ENCODE results near the gene ENPP7.

GRCh38 chr17:79730769-79731483 lies at the start of gene ENPP7:
- no peak for TF ChIP-seq POLR2A (IDR thresholded peaks at IDR 0.05)
- no peak for TF ChIP-seq CTCF (IDR thresholded peaks at IDR 0.05)
